ENCODE measurements around the gene SPATA13. TPM values are rescaled to one million over a fixed set of nuclear protein-coding genes. Genes with fewer than 3 reads are reported as not detected.
A peak's percentile ranks its signal among the peaks of the same experiment; 100 is the strongest.

The SPATA13 gene
- total RNA-seq, 1 experiment from 2014 or later: 21.4 TPM

- Histone ChIP-seq H3K9ac (ENCODE audit: low read length) (no peak overlapping the region; the same call in 1 of the 2 replicates), H3K4me1 (ENCODE audit: control insufficient read depth in 1 of 2, insufficient read depth in 2 of 2, low read length in 2 of 2) (peaks cover 23 to 24% of the 10 kb centered on the region in 2 experiments), H3K9me3 (ENCODE audit: control insufficient read depth in 1 of 2, insufficient read depth in 1 of 2, low read depth in 1 of 2, low read length in 2 of 2) (no peaks in the 10 kb centered on the region), H3K27me3 (ENCODE audit: insufficient read depth, low read length) (no peaks in the 10 kb centered on the region), H3K9me2 (ENCODE audit: insufficient read depth) (no peaks in the 10 kb centered on the region), H3K79me2 (ENCODE audit: insufficient read depth, low read length) (peaks cover 37% of the 10 kb centered on the region), H4K20me1 (ENCODE audit: insufficient read depth) (no peaks in the 10 kb centered on the region), H3K4me3 (replicated peaks in 1 of 2; ENCODE audit: low read depth in 1 of 2, low read length in 2 of 2) (peak overlapping the region in 1 of 2 experiments; percentile 94; a peak in 1 of 4 replicates), H3K27ac (ENCODE audit: low read depth, low read length) (peak overlapping the region; percentile 72; the same call in 1 of the 2 replicates), H2AFZ (ENCODE audit: low read depth, low read length, poor library complexity, severe bottlenecking) (peak overlapping the region; percentile 93), H3K4me2 (ENCODE audit: low read length) (peak overlapping the region; percentile 98), H3K36me3 (ENCODE audit: control insufficient read depth in 1 of 2, insufficient read depth in 2 of 2, low read length in 2 of 2) (peaks cover 0 to 2% of the 10 kb centered on the region in 2 experiments; a peak in 1 of 4 replicates)
- no TSS peak for BruUV-seq (replicated peaks)
- ATAC-seq: no peak
- ChIA-PET CTCF (no interaction called here), RAD21 (ENCODE audit: low non-redundant PET in 1 of 2, low total read pairs in 2 of 2, uncharacterized antibody in 2 of 2, unreplicated experiment in 2 of 2) (interaction anchor here in 1 of 2 experiments (1.4 kb wide), 1 partner anchor 58 kb away, joined by 3 read pairs; no protein-coding TSS in a partner anchor), POLR2A (interaction anchor here (2.5 kb wide), 1 partner anchor 10 kb away, joined by 15 read pairs; no protein-coding TSS in a partner anchor)
- intact Hi-C loops (cut with micrococcal nuclease): no loop called here
- TF ChIP-seq EGR1 (IDR thresholded peaks at IDR 0.05; ENCODE audit: low read depth) (no peak), REST (IDR thresholded peaks at IDR 0.05; ENCODE audit: low read depth) (no peak), TCF7L2 (IDR thresholded peaks at IDR 0.05; ENCODE audit: borderline replicate concordance, extremely low read depth, insufficient read depth, insufficient read length) (no peak), JUND (IDR thresholded peaks at IDR 0.05) (no peak), ATF3 (IDR thresholded peaks at IDR 0.05) (no peak), SIN3A (IDR thresholded peaks at IDR 0.05; ENCODE audit: low read depth) (no peak), POLR2A (IDR thresholded peaks at IDR 0.05; ENCODE audit: borderline replicate concordance, extremely low read depth, insufficient read depth, insufficient read length) (no peak), EZH2 (IDR thresholded peaks at IDR 0.05) (no peak), RAD21 (IDR thresholded peaks at IDR 0.05; ENCODE audit: low read depth) (no peak)
- no peak for DNase-seq (ENCODE audit: low read depth, low spot score)
Measured at GRCh38 chr13:24159357-24159756, 1.2 kb upstream of the SPATA13 start.

Data from HCT116 (cell line).